NT2/D1 (cell line): ENCODE measurements around the gene NPAS3.

ENCODE experiments used
- YY1 ChIP-seq: IDR thresholded peaks from 2 replicates; pipeline ENCODE4 v1.6.1; 2011; ENCODE audit not compliant: insufficient read length, insufficient read depth
- ZNF274 ChIP-seq: IDR thresholded peaks from 2 replicates; pipeline ENCODE4 v1.6.1; 2011; ENCODE audit warnings: mild to moderate bottlenecking, low read depth, low read length

GRCh38 chr14:33009673-33010072 is 71.0 kb downstream of the NPAS3 start:
- no peak for TF ChIP-seq ZNF274
- no peak for TF ChIP-seq YY1
